ENCODE data around the gene CARS1.

The CARS1 gene

GRCh38 chr11:3016861-3017260 lies 40.4 kb downstream of the CARS1 start:
- CTCF ChIA-PET, result no interaction called here
- no peak for DNase-seq (ENCODE audit: extremely low spot score)
- POLR2A ChIA-PET, result no interaction called here
- TF ChIP-seq FOXK2 (IDR thresholded peaks at IDR 0.05) (no peak), NFRKB (IDR thresholded peaks at IDR 0.05) (no peak), LEF1 (IDR thresholded peaks at IDR 0.05; ENCODE audit: borderline replicate concordance) (no peak), L3MBTL2 (conservative IDR thresholded peaks at IDR 0.05) (no peak), HDGF (IDR thresholded peaks at IDR 0.05; ENCODE audit: borderline replicate concordance) (no peak)

GRCh38 chr11:3015796-3016195 lies 41.4 kb downstream of the CARS1 start:
- no peak for DNase-seq (ENCODE audit: extremely low spot score)
- POLR2A ChIA-PET, result no interaction called here
- CTCF ChIA-PET, result interaction anchor here (1.5 kb wide), 1 partner anchor 75 kb away, joined by 7 read pairs; no protein-coding TSS in a partner anchor
- TF ChIP-seq FOXK2 (IDR thresholded peaks at IDR 0.05) (no peak), SUZ12 (IDR thresholded peaks at IDR 0.05) (no peak), FOXM1 (IDR thresholded peaks at IDR 0.05; ENCODE audit: borderline replicate concordance) (no peak), LEF1 (IDR thresholded peaks at IDR 0.05; ENCODE audit: borderline replicate concordance) (no peak), ARNT (IDR thresholded peaks at IDR 0.05) (no peak), HDGF (IDR thresholded peaks at IDR 0.05; ENCODE audit: borderline replicate concordance) (no peak), FOXA1 (IDR thresholded peaks at IDR 0.05) (no peak), L3MBTL2 (conservative IDR thresholded peaks at IDR 0.05) (no peak), ZNF384 (IDR thresholded peaks at IDR 0.05) (no peak), PKNOX1 (IDR thresholded peaks at IDR 0.05) (no peak), TARDBP (IDR thresholded peaks at IDR 0.05) (no peak)

DNA sequence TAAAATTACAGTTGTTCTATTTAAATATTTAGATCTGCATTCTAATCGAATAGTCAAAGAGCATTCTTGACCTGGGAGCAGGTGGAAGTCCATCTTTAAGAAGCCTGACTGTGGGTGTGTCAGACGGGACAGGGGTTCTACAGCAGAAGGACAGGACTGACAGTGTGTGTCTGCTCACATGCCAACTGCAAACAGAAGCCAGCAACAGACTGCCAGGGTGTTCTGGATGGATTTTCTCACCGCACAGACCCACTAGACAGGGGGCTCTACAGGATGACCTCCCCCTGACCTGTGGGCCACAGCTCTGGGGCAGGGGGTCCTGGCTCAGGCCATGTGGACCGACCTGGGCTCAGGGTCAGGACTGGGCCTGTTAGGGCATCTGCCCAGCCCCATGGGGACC lies 42.3 kb downstream of the CARS1 start:
- ChIA-PET POLR2A (no interaction called here), CTCF (interaction anchor here (0.7 to 1.5 kb wide), 2 partner anchors 76 to 327 kb away, joined by 3 to 7 read pairs; no protein-coding TSS in a partner anchor)
- DNase-seq (ENCODE audit: extremely low spot score), result no peak
- no peak for TF ChIP-seq NFRKB (IDR thresholded peaks at IDR 0.05)
- no peak for TF ChIP-seq BHLHE40 (IDR thresholded peaks at IDR 0.05; ENCODE audit: borderline replicate concordance)
- TF ChIP-seq PKNOX1 (IDR thresholded peaks at IDR 0.05), result no peak
- no peak for TF ChIP-seq ZNF384 (IDR thresholded peaks at IDR 0.05)
- TF ChIP-seq TARDBP (IDR thresholded peaks at IDR 0.05), result no peak

GRCh38 chr11:3014057-3014938 lies 42.9 kb downstream of the CARS1 start:
- CTCF ChIA-PET, result interaction anchor here (0.7 kb wide), 1 partner anchor 328 kb away, joined by 3 read pairs; no protein-coding TSS in a partner anchor
- POLR2A ChIA-PET, result interaction anchor here (0.6 kb wide), 1 partner anchor 17 kb away, joined by 3 read pairs; no protein-coding TSS in a partner anchor
- TF ChIP-seq NFRKB (IDR thresholded peaks at IDR 0.05) (no peak), ARNT (IDR thresholded peaks at IDR 0.05) (no peak)
- DNase-seq (ENCODE audit: extremely low spot score), result no peak

GRCh38 chr11:3011891-3012885 lies 45.0 kb downstream of the CARS1 start:
- no peak for TF ChIP-seq TARDBP (IDR thresholded peaks at IDR 0.05)
- no peak for TF ChIP-seq BHLHE40 (IDR thresholded peaks at IDR 0.05; ENCODE audit: borderline replicate concordance)
- no peak for TF ChIP-seq CTBP1 (IDR thresholded peaks at IDR 0.05; ENCODE audit: borderline replicate concordance)
- TF ChIP-seq ZNF384 (IDR thresholded peaks at IDR 0.05), result no peak
- TF ChIP-seq SUZ12 (IDR thresholded peaks at IDR 0.05), result no peak
- no peak for TF ChIP-seq FOXA1 (IDR thresholded peaks at IDR 0.05)
- no peak for TF ChIP-seq L3MBTL2 (conservative IDR thresholded peaks at IDR 0.05)
- TF ChIP-seq PKNOX1 (IDR thresholded peaks at IDR 0.05), result no peak
- TF ChIP-seq FOXK2 (IDR thresholded peaks at IDR 0.05), result no peak
- no peak for TF ChIP-seq NFRKB (IDR thresholded peaks at IDR 0.05)
- TF ChIP-seq SP1 (IDR thresholded peaks at IDR 0.05), result no peak
- no peak for TF ChIP-seq ELF4 (IDR thresholded peaks at IDR 0.05)
- TF ChIP-seq HDGF (IDR thresholded peaks at IDR 0.05; ENCODE audit: borderline replicate concordance), result no peak
- no peak for TF ChIP-seq ARNT (IDR thresholded peaks at IDR 0.05)
- TF ChIP-seq FOXM1 (IDR thresholded peaks at IDR 0.05; ENCODE audit: borderline replicate concordance), result no peak
- TF ChIP-seq LEF1 (IDR thresholded peaks at IDR 0.05; ENCODE audit: borderline replicate concordance), result no peak
- POLR2A ChIA-PET, result interaction anchor here (0.6 to 1.0 kb wide), 2 partner anchors 14 to 15 kb away, joined by 3 read pairs; no protein-coding TSS in a partner anchor
- no peak for DNase-seq (ENCODE audit: extremely low spot score)
- CTCF ChIA-PET, result no interaction called here
